MM.1S (cell line): ENCODE measurements around the gene DNAJC5.

Experiments used
- EZH2 ChIP-seq: fragments of 300-600 bp; sonication (generic); optimal IDR thresholded peaks from 2 replicates; pipeline ENCODE3; 2017; ENCODE audit warnings: low read depth, mild to moderate bottlenecking, antibody characterized with exemption, low read length, mixed read lengths
- TF ChIP-seq, protein P1 (sequence below): fragments of 300-600 bp; sonication (generic); IDR thresholded peaks from 2 replicates; pipeline ENCODE4 v1.5.1; 2016; ENCODE audit warnings: antibody characterized with exemption, low read length, mixed read lengths

DNA sequence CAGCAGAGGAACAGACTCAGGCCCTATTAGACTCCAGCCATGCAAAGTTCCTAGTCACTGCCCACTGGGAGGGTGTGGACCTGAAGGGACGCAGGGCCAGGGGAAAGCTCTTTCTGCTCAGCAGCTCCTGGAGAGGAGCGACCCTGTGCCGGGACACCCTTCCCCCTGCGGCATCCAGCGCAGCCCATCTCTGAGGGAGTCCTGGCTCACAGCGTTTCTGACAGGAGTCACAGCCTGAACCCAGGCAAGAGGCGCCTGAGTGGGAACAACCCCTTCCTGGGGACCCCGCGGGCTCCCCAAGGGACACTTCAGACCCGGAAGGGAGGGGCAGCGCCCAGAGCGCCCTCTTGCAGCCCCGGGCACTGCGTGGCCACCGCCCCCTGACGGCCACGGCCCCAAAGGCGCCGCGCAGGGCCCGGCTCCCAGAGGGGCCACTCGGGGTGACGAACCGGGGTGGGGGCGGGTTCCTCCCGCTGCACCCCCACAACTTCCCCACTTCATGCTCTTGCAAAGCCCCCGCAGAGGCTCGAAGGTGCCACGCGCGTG is 60.4 kb downstream of the DNAJC5 start:
- TF ChIP-seq, protein P1, sequence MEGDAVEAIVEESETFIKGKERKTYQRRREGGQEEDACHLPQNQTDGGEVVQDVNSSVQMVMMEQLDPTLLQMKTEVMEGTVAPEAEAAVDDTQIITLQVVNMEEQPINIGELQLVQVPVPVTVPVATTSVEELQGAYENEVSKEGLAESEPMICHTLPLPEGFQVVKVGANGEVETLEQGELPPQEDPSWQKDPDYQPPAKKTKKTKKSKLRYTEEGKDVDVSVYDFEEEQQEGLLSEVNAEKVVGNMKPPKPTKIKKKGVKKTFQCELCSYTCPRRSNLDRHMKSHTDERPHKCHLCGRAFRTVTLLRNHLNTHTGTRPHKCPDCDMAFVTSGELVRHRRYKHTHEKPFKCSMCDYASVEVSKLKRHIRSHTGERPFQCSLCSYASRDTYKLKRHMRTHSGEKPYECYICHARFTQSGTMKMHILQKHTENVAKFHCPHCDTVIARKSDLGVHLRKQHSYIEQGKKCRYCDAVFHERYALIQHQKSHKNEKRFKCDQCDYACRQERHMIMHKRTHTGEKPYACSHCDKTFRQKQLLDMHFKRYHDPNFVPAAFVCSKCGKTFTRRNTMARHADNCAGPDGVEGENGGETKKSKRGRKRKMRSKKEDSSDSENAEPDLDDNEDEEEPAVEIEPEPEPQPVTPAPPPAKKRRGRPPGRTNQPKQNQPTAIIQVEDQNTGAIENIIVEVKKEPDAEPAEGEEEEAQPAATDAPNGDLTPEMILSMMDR, result peak; percentile 40
- TF ChIP-seq EZH2, result no peak
